ENCODE measurements around the gene REXO4. TPM values are rescaled to one million over a fixed set of nuclear protein-coding genes. Genes with fewer than 3 reads are reported as not detected.

The REXO4 gene
- total and polyA plus RNA-seq, 2 of the 8 experiments (the other 6 are each of a cell fraction or from before 2014, with no cell fraction given): 19.1 to 38.3 TPM

DNA sequence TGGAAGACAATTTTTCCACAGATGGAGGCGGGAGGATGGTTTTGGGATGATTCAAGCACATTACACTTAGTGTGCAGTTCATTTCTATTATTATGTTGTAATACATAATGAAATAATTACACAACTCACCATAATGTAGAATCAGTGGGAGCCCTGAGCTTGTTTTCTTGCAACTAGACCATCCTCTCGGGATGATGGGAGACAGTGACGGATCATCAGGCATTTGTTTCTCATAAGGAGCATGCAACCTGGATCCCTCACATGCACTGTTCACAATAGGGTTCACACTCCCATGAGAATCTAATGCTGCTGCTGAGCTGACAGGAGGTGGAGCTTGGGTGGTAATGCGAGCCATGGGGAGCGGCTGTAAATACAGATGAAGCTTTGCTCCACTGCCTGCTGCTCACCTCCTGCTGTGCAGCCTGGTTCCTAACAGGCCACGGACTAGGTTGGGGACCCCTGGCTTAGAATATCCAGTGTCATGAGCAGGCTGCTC, 40.0 kb downstream of the REXO4 start:
- Histone ChIP-seq H2BK5ac (ENCODE audit: low read depth, low read length) (no peak overlapping the region), H3K9me3 (ENCODE audit: insufficient read depth in 2 of 2, low read depth in 1 of 2, low read length in 1 of 2) (peaks cover 0 to 8% of the 10 kb centered on the region in 2 experiments; a peak in 3 of 4 replicates), H3K4me3 (ENCODE audit: extremely low read depth in 1 of 4, insufficient read depth in 2 of 4, low read depth in 3 of 4, low read length in 4 of 4) (no peak overlapping the region), H3K23me2 (ENCODE audit: low read depth, low read length) (peaks cover 14% of the 10 kb centered on the region; the same call in 1 of the 2 replicates), H3K27me3 (replicated peaks in 1 of 4; ENCODE audit: control insufficient read depth in 3 of 4, extremely low read depth in 1 of 4, insufficient read depth in 3 of 4, low read length in 3 of 4) (peaks cover 0 to 11% (median 6%) of the 10 kb centered on the region in 4 experiments; a peak in 5 of 7 replicates), H4K5ac (ENCODE audit: insufficient read length, low read depth, low read length) (no peak overlapping the region), H2AK5ac (ENCODE audit: low read depth, low read length) (no peak overlapping the region), H4K8ac (ENCODE audit: extremely low read depth, insufficient read depth, low read length) (no peak overlapping the region; the same call in 1 of the 2 replicates), H2BK120ac (replicated peaks; ENCODE audit: low read depth, low read length) (no peak overlapping the region), H2BK20ac (ENCODE audit: low read length) (no peak overlapping the region), H3K4me1 (replicated peaks in 1 of 4; ENCODE audit: control insufficient read depth in 3 of 4, insufficient read depth in 4 of 4, low read length in 3 of 4) (peaks cover 0 to 5% (median 0%) of the 10 kb centered on the region in 4 experiments; a peak in 1 of 7 replicates), H3K79me2 (ENCODE audit: control insufficient read depth in 1 of 2, insufficient read depth in 2 of 2, low read length in 2 of 2) (peaks cover 7 to 26% of the 10 kb centered on the region in 2 experiments), H3K56ac (replicated peaks; ENCODE audit: insufficient read length, low read depth, low read length) (no peak overlapping the region), H3K9ac (replicated peaks in 1 of 4; ENCODE audit: extremely low read depth in 1 of 4, low read depth in 3 of 4, low read length in 3 of 4) (no peak overlapping the region), H3K27ac (ENCODE audit: low read depth, low read length) (no peak overlapping the region), H4K20me1 (replicated peaks in 1 of 2; ENCODE audit: control insufficient read depth in 1 of 2, insufficient read depth in 2 of 2, low read length in 2 of 2) (peaks cover 4 to 14% of the 10 kb centered on the region in 2 experiments), H2AFZ (ENCODE audit: low read length) (no peak overlapping the region), H2BK15ac (ENCODE audit: low read length) (no peak overlapping the region), H3K14ac (ENCODE audit: insufficient read length) (no peak overlapping the region), H3K4ac (replicated peaks; ENCODE audit: insufficient read length, low read depth, low read length) (no peak overlapping the region), H2BK12ac (ENCODE audit: low read depth, low read length) (no peak overlapping the region), H3K23ac (ENCODE audit: insufficient read length) (no peak overlapping the region), H4K91ac (replicated peaks; ENCODE audit: insufficient read length, low read length) (no peak overlapping the region), H3K79me1 (ENCODE audit: low read depth, low read length) (no peaks in the 10 kb centered on the region; the same call in 1 of the 2 replicates), H3K4me2 (ENCODE audit: insufficient read depth in 1 of 2, low read depth in 2 of 2, low read length in 2 of 2) (no peak overlapping the region), H3K36me3 (ENCODE audit: control insufficient read depth in 2 of 4, insufficient read depth in 4 of 4, low read length in 3 of 4) (peaks cover 0 to 3% (median 0%) of the 10 kb centered on the region in 4 experiments; a peak in 3 of 8 replicates), H3K18ac (ENCODE audit: extremely low read depth, low read length) (no peak overlapping the region)
- CTCF ChIA-PET (ENCODE audit: partially characterized antibody): interaction anchor here (0.5 to 5.4 kb wide), 9 partner anchors 12 to 217 kb away, joined by 3 to 33 read pairs (median 5); no protein-coding TSS in a partner anchor
- DNase-seq (ENCODE audit: low read depth in 1 of 2, low spot score in 2 of 2): no peak
- WGBS, 2 experiments (ENCODE audit: extremely low coverage in 1 of 2, insufficient coverage in 1 of 2, insufficient read length in 1 of 2, insufficient replicate concordance in 2 of 2, low coverage in 1 of 2, low lambda C conversion rate in 2 of 2, missing lambda C conversion rate in 1 of 2): 74% methylated on average over 6 of the region's 6 CpGs; no CpG with 5 or more reads in 1 of the 2 experiments
- POLR2A ChIA-PET (ENCODE audit: partially characterized antibody): interaction anchor here (0.9 to 19.9 kb wide), 7 partner anchors 11 to 82 kb away, joined by 3 to 461 read pairs (median 6); partner anchors contain the start of genes CACFD1, MED22, REXO4 and RPL7A
- FAIRE-seq: no peak
- TF ChIP-seq GABPA (IDR thresholded peaks at IDR 0.05; ENCODE audit: borderline replicate concordance, insufficient read depth, low read length): no peak
- TF ChIP-seq ZNF274 (IDR thresholded peaks at IDR 0.05; ENCODE audit: borderline replicate concordance, extremely low read depth, low read length): no peak
- TF ChIP-seq CHD2 (IDR thresholded peaks at IDR 0.05; ENCODE audit: low read length): no peak
- TF ChIP-seq SP2 (IDR thresholded peaks at IDR 0.05; ENCODE audit: low read length): no peak
- no peak for TF ChIP-seq POLR2AphosphoS5 (IDR thresholded peaks at IDR 0.05; ENCODE audit: low read depth, low read length)
- no peak for TF ChIP-seq CBX8 (IDR thresholded peaks at IDR 0.05; ENCODE audit: borderline replicate concordance, low read depth, low read length)

Measured in H1 (cell line).